ENCODE data around the gene MOV10L1. TPM values are rescaled to one million over a fixed set of nuclear protein-coding genes. Genes with fewer than 3 reads are reported as not detected.

MOV10L1 gene
- polyA plus RNA-seq, 1 donor = 0.82 TPM

DNA sequence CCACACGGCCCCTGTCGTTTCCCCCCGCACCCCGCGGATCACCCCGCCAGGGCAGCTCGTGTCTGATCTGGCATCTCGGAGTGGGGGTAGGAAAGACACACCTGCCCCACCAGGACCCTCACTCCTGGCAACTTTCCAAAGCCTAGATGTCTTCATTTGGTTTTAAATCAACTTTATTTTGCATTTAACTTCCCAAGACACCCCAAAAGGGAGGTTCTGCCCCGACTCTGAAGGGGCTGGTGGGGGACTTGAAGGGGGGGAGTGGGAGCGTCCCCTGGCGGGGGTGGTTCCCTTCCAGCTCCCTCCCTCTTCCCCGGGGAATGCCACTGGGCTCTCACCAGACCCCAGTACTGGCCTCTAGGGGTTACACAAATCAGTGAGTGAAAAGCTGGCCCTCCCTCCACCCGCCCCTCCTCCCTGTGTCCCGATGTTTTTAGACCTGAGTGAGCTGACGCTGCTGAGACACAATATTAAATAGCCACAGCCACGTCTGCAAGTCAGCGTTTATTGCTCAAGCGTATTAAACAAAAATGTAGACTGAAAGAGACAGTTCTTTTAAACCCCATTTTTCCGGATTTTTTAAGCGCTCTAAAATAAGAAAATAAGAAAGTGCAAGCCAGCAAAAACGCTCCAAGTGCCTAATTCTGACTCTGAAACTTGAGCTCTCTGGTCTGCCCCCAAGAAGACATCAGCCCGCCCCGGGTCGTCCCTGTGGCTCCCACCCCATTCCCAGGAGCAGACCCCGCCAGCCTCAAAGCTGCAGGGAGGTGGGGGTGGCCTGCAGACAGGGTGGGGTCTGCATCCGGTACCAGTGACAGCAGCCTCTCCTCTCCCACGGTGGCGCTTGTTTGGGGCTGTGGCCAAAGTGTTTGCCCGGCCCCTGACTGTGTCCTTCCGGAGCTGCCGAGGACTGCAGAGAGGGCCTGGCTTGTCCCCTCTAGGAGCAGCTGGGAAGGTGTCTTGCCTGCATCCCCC is 30.6 kb upstream of the MOV10L1 start:
- DNase-seq (ENCODE audit: low read depth) = no peak

DNA sequence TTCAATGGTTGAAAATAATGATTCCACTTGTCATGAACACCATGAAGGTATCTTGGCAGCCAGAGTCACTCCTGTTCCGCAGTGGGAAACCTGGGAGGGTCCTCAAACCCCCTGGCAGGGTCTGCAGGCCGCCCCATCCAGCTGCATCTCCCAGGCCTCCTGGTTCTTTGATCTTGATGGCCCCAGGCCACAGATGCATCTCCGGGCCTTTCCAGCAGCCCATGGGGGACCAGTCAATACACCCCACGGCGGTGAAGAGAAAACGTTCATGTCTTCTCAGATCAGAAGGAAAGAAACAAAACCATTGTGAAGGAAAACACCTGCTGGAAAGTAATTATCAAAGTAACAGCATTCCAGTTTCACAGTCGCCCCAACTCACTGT is 29.9 kb upstream of the MOV10L1 start:
- no peak for DNase-seq (ENCODE audit: low read depth)

DNA sequence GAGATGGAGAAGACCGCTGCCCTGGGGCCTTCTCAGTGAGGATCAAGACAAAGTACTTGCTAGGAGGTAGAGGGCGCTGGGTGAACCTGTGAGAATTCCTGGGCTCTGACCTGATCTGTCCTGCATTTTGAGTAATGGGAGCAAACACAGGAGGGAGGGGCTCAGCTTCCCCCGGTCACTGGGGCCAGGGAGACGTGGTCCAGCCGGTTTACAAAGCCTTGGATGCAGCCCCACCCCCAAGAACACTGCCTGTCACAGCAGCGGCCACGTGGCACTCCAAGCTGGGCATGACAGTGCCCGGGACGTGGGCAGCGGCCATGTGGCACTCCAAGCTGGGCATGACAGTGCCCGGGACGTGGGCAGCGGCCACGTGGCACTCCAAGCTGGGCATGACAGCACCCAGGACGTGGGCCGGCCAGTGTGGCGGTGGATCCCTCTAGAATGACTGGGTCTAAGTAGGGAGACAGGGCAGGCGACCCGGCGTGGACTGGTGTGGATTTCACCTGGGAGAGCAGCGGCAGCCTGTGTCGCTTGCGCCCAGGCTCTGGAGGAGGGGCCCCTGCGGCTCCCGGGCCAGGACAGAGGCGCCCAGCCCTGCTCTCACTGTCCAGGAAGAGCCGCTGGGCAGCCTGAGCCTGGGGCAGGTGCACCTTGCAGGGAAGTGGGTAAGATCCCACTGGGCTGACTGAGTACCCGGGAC is 29.2 kb upstream of the MOV10L1 start:
- DNase-seq (ENCODE audit: low read depth) = no peak

DNA sequence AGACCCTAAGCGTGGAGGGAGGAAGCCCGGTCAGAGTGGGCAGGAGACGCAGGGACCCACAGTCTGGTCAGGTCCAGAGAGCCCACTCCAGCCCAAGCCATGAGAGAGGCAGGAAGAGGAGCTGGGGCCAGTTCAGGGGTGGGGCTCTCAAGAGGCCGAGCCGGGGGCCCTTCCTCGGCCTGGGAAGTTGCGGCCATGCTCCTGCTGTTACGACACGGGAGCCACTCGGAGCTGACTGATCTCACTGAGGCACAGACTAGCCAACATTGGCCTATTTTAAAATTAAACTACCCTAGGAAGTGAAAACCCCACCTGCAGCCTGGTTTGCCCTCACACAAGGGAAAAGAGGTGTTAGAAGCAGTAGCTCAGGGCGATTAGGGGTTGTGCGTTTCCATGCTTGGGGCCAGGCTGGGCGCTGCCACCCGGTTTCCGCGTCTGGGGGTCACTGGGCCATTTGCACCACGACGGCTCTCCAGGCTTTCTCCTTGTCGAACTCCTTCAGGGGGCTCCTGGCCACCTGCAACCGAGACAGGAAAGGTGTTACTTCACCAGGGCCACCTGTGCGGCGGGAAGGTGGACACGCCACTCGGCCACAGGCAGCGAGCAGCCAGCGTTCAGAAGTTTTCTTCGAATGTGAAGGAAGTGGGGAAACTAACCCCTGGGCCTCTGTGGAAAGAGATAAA is 28.5 kb upstream of the MOV10L1 start:
- DNase-seq (ENCODE audit: low read depth) = no peak

DNA sequence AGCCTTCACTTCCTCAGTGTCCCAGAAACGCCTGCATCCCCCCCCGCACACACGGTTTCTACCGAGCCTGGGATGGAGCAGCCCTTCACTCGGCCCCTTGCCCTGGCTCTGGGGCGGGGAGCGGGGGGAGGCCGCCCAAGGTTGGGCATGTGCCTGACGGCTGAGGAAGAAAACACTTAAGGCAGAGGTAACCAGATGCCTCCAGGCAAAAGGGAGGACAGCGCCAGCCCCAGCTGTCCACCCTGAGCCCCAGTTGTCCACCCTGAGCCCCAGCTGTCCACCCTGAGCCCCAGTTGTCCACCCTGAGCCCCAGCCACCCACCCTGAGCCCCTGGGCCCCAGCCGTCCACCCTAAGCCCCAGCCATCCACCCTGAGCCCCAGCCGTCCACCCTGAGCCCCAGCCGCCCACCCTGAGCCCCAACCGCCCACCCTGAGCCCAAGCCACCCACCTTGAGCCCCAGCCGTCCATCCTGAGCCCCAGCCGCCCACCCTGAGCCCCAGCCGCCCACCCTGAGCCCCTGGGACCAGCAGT is 27.9 kb upstream of the MOV10L1 start:
- DNase-seq (ENCODE audit: low read depth) = no peak

DNA sequence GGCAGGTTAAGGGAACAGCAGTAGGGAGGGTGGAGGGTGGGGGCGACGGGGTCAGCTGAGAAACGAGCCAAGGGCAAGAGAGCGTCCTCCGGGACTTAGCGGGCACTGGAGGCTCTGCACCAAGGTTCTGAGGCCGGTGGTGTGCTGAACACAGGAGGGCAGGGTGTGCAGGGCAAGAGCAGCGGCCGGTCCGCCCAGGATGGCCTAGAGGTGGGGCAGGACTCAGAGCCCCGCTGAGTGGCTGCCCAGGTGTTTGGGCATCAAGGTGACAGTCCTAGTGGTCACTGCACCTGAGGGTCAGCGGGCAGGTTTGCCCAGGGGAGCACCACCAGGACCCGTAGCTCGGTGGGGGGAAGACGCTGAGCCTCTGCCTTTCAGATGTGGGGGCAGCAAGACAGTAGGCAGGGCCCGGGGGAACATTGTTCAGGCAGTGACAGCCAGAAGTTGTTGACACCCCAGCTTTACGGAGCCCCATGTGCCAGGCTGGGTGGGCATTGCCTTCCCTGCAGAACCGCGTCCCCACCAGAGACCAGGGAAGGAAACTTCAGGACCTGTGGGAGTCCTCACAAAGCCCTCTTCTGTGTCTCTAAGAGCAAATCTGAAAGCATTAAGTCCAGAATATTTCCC is 27.2 kb upstream of the MOV10L1 start:
- DNase-seq (ENCODE audit: low read depth) = no peak

DNA sequence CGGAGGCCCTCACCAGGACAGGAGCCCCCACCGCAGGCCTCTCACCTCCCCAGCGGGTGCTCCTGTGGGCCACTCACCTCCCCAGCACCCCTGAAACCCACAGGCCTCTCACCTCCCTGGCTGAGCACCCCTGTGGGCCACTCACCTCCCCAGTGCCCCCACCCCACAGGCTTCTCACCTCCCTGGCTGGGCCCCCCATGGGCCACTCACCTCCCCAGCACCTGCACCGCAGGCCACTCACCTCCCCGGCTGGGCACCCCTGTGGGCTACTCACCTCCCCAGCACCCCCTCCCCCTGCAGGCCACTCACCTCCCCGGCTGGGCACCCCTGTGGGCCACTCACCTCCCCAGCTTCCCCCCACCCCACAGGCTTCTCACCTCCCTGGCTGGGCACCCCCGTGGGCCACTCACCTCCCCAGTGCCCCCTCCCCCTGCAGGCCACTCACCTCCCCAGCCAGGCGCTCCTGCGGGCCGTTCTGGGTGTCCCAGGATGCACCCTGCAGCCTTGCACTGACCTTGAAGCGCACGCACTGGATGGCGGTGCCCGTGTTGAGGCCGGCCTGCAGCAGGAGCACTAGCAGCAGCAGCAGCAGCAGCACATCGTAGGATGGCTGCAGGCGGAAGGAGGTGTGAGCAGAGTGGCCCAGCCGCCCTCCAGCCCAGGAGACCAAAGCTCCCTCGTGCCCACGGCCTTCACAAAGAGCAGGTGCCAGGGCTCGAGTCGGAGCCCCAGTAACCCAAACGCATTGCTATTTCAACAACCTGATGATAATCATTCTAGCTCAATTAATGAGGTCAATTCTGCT is 26.0 kb upstream of the MOV10L1 start:
- no peak for DNase-seq (ENCODE audit: low read depth)

DNA sequence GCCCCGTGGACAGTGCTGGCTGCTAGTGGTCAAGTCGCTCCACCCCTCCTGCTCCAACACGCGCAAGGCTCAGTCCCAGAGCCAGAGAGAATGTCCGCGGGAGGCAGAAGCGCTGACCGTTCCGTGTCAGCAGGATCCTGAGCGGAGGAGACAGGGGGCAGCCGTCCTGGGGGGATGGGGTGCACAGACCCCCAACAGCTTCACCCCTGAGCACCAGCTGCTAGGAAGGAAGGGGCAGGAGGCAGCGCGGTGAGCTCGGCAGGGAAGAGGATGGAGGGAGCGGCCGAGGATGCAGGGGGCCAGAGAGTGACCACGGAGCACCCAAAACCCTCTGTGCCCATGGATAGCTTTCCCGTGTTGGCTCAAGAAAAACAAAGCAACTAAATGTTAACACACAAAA is 25.4 kb upstream of the MOV10L1 start:
- DNase-seq (ENCODE audit: low read depth) = no peak

DNA sequence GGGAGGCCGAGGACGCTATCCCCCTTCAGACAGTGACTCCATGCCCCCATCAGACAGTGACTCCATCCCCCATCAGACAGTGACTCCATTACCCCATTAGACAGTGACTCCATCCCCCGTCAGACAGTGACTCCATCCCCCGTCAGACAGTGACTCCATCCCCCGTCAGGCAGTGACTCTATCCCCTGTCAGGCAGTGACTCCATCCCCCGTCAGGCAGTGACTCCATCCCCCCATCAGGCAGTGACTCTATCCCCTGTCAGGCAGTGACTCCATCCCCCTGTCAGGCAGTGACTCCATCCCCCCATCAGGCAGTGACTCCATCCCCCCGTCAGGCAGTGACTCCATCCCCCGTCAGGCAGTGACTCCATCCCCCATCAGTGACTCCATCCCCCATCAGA is 22.6 kb upstream of the MOV10L1 start:
- DNase-seq (ENCODE audit: low read depth) = no peak

DNA sequence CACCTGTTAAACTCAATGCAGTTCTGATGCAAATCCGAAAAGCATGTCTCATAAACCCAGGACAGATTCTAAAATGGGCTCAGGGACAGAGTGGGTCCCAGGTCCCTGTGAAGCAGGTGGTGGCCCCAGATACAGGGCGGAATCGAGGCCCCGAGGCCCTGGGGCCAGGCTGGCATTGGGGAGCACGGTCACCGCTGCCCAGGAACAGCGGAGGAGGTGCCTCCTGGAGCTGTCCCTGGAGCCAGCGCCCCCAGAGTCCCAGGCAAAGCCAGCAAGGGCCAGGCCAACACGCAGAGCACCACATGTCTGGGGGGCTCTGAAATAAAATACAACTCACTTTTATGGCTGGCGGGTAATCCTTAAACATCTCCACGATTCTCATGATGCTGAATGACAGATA is 21.7 kb upstream of the MOV10L1 start:
- no peak for DNase-seq (ENCODE audit: low read depth)

DNA sequence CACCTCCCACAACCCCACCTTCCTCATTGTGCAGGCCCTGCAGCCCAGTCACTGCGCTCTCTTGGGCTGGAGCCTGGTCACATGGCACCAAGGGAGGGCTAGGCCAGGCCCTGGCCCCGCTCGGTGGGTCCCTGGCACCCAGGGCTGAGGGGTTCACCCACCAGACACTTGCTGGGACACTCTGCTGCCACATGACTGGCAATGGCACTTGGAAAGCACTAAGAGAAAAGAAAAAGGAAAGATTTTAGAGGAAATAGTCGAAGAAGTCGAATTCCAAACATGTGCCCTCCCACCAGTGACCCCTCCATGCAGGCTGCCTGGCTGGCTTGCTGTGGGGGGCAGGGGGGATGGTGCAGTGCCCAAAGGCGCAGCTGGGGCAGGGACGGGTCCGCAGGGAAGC is 19.4 kb upstream of the MOV10L1 start:
- DNase-seq (ENCODE audit: low read depth) = no peak

DNA sequence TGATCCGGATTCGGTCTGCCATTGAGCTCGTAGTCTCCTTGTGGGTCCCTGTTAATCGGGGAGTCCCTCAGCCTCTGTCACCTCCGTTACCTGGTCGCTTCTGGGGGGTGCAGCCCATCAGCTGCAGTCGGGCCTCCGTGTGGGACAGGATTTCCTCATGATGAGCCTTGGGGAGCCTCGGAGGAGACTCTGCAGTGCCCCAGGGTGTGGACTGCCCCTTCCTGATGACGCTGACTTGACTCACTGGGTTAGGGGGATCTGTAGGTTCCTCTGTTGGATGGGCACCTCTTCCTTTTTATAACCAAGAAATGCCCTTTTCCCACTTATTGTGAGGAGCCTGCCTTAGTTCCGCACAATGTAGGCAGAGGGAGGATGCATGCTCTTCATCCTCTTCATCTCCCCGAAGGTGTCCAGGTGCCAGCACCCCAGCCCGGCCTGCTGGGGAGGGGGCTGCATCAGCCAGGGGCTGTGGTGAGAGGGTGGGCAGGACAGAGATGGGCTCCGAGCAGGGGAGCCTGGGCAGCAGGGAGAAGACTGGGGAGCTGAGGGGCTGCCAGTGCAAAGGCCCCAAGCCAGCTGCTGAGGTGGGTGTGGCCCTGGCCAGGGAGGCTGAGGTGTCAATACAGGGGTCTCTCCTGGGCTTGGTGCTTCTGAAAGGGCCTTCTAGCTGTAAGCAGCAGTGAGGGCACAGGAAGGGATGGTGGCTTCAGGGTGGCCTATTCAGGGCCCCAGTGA is 18.2 kb upstream of the MOV10L1 start:
- no peak for DNase-seq (ENCODE audit: low read depth)

DNA sequence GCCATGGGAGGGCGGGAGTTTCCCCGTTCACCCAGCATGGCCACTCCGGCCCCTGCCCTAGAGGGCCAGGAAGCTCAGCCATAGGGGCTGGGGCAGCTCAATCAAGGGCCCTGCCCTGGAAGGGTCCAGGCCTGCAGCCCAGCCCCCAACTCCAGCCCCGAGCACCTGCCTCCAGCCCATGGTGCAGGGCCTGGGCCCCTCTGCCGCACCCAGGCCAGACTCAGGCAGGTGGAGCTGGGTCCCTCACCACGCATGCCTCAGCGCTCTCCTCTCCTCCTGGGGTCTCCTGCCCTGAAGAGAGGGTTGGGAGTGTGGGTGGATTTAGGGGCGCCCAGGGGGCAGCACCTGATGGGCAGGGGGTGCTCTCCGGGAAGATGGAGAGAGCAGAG is 17.6 kb upstream of the MOV10L1 start:
- no peak for DNase-seq (ENCODE audit: low read depth)

DNA sequence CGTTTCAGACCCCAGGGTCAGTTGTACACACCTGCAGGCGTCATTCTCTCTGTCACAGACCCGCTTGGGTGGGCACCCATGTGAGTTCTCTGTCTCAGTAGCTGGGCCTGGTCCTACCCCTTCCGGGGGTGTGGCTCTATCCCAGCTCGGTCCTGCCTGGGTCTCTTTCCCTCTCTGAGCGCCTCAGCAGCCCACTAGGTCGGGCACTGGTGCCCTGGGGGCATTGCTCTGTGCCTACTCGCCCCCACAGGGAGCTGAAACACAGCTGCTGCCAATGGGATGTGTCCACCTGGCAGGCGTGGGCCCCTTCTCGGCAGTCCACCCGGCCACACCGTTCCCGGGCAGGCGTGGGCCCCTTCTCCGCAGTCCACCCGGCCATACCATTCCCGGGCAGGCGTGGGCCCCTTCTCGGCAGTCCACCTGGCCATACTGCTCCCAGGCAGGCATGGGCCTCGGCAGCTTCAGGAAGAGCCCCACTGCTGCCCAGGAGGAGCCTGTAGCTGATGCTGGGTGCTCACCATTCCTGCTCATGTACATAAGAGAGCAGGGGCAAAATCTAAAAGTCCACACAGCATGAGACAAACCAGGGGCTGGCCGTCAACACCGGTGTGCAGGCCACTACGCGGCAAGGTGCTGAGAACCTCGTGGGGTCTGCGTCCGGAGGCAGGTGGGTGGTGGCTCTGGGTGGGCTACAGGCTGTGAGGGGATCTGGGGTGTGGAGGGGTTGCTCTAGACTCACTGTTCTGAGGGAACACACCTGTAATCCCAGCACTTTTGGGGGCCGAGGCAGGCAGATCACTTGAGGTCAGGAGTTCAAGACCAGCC is 16.9 kb upstream of the MOV10L1 start:
- DNase-seq (ENCODE audit: low read depth) = no peak

DNA sequence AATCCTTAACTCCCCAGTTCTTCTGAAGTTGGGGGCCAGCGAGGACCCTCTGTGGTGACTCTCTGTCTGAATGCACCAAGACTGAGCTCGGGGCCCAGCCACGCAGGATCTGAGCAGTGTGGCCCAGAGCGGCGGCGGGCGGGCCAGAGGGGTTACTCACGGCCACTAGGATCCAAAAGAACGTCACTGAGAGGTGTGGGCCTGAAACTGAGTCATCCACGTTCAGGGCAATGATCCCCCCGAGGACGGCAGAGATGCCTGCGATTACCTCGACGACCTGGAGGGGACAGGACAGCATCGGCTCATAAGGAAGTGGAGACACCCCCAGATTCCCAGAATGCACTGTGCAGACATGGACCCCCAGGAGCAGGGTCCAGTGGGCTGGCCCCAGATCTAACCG is 15.8 kb upstream of the MOV10L1 start:
- DNase-seq (ENCODE audit: low read depth) = no peak

DNA sequence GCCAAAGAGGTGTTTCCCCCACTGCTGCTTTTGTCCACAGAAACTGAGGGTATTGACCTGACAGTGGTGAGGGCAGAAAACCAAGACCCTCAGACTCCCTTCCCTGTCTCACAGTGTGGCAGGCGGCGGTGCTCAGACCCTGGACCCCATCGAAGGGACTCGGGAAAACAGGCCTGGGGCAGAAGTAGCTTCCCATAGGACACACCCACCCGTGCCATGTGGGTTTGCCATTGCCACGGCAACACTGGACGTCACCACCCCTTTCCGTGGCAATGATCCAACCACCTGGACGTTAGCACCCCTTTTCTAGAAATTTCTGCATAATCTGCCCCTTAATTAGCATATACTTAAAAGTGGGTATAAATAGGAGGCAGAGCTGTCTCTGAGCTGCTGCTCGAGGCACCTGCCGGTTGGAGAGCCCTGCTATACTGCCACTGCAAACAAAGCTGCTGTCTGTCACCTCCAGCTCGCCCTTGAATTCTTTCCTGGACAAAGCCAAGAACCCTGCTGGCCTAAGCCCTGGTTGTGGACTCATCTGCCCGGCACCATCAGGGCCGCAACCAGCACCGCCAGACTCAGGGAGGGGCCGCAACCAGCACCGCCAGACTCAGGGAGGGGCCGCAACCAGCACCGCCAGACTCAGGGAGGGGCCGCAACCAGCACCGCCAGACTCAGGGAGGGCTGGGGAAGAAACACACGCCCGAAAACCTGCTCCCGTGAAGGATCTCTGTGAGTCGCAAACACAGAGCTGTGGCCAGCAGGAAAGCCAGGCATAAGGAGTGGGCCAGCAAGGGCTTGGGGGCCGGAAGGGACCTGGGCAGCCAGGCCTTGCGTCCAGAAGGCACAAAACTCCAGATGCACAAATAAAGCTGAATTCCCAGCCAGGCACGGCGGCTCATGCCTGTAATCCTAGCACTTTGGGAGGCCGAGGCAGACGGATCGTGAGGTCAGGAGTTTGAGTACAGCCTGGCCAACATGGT is 15.0 kb upstream of the MOV10L1 start:
- DNase-seq (ENCODE audit: low read depth) = no peak

DNA sequence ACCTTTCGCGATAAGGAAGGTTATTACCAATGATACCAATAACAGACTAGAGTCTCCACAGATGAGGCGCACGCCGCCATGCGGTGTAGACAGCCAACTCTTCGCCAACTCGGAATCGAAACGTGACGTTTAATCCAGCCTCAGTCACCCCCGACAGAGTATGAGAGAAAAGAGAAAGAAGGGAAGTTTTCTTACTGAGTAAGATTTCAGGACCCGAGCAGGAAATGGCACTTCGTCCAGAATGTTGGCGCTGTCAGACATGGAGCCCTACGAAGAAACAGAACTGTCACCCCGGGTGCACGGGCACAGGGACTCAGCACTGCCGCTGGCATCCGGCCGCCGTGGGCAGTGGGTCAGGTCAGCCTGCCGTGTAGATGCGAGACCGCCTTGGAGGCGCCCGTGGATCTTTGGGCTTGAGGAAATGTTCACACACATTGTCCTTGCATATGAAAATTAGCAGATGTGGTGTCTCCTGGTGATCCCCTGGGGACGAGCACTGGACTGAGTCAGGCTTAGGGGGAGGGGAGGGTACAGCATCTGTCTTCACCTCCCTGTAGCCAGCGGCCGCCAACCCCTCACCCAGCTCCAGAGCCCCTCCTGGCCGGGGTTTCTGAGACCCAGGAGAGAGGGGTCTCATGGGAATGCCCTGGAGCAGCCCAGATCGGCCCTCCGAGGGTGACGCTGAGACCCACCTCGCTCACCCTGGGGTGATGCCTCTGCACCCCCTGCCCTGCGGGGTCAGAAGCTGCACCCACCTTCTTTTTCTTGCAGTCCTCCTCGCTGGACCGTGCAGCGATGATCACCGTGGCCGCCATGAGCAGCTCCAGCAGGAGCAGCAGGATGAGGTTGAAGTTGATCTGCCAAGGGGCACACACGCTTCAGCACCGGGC is 12.9 kb upstream of the MOV10L1 start:
- no peak for DNase-seq (ENCODE audit: low read depth)
